Measurements from ENCODE around the gene NR2E3.
A peak's percentile ranks its signal among the peaks of the same experiment; 100 is the strongest.

The NR2E3 gene

GRCh38 chr15:71792521-71792920 is 17.8 kb upstream of the NR2E3 start:
- TF ChIP-seq, protein P1, sequence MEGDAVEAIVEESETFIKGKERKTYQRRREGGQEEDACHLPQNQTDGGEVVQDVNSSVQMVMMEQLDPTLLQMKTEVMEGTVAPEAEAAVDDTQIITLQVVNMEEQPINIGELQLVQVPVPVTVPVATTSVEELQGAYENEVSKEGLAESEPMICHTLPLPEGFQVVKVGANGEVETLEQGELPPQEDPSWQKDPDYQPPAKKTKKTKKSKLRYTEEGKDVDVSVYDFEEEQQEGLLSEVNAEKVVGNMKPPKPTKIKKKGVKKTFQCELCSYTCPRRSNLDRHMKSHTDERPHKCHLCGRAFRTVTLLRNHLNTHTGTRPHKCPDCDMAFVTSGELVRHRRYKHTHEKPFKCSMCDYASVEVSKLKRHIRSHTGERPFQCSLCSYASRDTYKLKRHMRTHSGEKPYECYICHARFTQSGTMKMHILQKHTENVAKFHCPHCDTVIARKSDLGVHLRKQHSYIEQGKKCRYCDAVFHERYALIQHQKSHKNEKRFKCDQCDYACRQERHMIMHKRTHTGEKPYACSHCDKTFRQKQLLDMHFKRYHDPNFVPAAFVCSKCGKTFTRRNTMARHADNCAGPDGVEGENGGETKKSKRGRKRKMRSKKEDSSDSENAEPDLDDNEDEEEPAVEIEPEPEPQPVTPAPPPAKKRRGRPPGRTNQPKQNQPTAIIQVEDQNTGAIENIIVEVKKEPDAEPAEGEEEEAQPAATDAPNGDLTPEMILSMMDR (IDR thresholded peaks at IDR 0.05) = no peak

DNA sequence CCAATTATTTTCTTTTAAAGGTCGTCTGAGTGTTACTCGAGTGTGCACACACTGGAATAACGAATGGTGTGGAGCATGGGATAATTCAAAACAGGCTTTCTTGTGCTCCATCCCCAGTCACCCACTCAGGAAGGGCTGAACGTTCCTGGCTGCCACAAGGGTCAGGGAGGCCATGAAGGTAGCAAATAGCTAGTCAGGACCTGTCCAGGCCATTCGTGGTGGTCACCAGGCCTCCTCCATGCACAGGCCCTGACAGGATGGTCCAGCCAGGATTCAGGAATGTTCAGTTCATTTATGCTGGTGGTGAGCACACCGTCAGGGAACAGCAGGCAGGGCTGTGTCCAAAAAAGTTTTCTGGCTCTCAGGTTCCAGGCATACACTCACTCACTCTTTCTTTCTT is 11.7 kb upstream of the NR2E3 start:
- TF ChIP-seq, protein P1 (IDR thresholded peaks at IDR 0.05) = no peak

- TF ChIP-seq, protein P1 (IDR thresholded peaks at IDR 0.05) = no peak
These were observed 10.2 kb upstream of the NR2E3 start for GRCh38 chr15:71800190-71800589.

GRCh38 chr15:71800835-71801745 is 9.3 kb upstream of the NR2E3 start:
- TF ChIP-seq, protein P1 (IDR thresholded peaks at IDR 0.05) = peak; percentile 80

- TF ChIP-seq, protein P1 (IDR thresholded peaks at IDR 0.05) = no peak
These were observed 8.3 kb upstream of the NR2E3 start for GRCh38 chr15:71801935-71802655.

DNA sequence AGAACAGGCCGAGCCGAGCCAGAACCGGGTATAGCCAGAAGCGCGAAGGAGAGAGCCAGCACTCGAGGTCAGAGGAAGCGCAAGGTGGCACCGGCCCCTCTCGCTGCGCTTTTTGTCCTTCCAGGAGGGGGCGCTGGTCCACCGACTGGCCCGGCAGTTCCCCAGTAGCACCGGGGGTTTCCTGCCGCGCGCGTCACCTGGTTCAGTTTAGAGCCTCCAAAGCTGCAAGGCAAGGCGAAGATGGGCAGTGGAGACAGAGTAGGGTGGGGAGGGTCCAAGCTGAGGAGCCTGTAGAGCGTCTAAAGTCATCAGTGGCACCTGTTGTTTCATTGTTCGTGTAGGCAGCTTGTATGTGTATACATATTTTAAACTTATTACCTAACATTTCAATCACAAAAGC is 7.6 kb upstream of the NR2E3 start:
- TF ChIP-seq, protein P1 (IDR thresholded peaks at IDR 0.05) = peak; percentile 36; the same call in 1 of the 2 replicates

DNA sequence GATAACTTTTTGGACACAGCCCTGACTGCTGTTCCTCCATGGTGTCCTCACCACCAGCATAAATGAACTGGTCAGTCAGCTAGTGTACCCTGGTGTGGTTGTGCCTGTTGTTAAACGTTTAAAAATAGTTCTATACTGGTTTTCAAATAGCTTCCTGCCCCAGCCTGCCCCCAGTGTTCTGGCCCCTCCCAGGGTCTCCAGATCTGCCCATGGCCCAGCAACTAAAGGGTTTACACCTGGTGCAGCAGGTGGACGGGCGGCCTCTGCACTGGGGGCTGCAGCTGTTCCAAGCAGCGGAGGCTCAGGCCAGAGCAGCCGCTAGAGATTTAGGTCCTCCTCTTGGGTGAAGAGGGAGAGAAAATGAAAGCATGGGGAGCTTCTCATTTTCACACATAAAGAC is 6.1 kb upstream of the NR2E3 start:
- TF ChIP-seq, protein P1 (IDR thresholded peaks at IDR 0.05) = no peak
